Posterior cingulate gyrus (tissue), 11 donors: ENCODE measurements around the gene ERFL.

Experiments used
- DNase-seq, 10 donors: peaks; one replicate each; pipeline versions ENCODE4 v3.0.0 to v3.0.0-alpha.2; 2020 to 2021; ENCODE audit warnings: mixed read lengths in 3 of 10
- intact Hi-C: fragments of 100-400 bp; cut with DNase I; formaldehyde crosslinking; loops from one replicate; pipeline ENCODE4 v1.15.1; 2023

The ERFL gene

DNA sequence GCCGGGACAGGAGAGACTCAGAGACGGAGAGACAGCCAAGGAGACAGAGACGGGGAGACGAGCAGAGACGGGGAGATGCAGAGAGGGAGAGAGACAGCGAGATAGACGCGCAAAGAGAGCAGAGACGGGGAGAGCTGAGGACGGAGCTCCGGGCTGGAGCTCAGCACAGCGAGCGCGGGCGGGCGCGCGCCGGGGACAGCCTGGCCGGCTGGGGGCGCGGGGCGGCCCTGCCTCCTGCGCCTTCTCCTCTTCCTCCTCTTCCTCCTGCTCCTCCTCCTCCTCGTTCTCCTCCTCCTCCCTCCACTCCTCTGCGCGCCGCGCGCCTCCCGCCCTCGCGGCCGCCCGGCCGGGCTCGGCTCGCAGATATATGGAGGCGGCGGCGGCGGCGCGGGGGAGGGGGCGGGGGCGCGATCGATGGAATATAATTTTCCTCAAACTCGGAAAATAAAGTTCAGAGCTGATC is at the start of gene ERFL:
TSS of gene ERFL (minus strand) at position 229 of the 463 bp plus-strand sequence. CDS start 15,530 bp downstream, outside the sequence.
- DNase-seq = peak in 1 of 10 donors; percentile 44
- intact Hi-C loops = no loop called here

DNA sequence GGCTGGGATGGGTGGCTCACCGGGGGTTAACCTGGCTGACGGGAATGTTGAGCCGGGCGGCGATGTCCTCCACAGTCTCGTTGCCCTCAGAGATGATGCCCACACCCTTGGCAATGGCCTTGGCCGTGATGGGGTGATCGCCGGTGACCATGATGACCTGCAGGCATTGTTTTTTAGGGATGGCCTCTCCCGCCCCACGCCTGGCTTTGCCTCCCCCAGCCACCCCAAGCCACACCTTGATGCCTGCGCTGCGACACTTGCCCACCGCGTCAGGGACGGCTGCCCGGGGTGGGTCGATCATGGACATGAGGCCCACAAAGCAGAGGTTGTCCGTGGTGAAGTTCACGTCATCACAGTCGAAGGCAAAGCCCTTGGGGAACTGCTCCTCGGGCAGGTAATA is 49.7 kb upstream of the ERFL start:
- peak in 2 of 10 donors; percentile 73 to 77 for DNase-seq
- intact Hi-C loops = no loop called here

DNA sequence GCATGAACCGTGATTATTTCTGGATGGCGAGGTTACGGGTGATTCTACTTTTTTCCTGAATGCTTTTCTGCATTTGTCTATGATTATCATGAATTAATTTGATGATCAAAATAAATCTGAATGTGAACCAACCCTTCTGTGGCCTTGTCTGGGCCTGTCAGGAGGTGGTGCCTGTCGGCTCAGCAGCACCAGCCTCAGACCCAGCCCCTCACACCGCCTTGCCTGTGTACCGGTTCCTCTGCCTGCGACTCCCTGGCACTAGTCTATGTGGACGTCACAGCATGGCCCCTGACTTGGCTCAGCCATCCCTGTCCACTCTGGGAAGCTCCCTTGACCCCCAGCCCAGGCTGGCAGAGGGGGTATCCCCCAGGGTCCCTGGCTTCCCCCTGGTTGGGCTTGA is 46.4 kb upstream of the ERFL start:
- intact Hi-C loops = no loop called here
- peak in 1 of 10 donors; percentile 72 for DNase-seq

DNA sequence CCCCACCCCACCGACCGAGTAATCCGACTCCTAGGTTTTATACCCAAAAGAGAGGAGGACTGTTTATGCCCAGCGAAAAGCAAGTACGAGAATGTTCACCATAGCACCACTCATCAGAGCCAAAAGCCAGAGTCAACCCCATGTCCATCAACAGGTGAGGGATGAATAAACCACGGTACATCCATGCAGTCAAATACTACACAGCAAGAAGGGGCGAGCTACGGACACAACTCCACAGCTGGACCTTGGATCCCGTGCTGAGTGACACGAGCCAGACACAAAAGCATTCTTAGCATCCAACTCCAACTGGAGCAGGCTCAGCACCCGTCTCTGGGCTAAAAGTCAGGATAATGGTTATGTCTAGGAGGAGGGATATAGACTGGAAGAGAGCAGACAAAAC is 43.1 kb upstream of the ERFL start:
- intact Hi-C loops = no loop called here
- peak in 1 of 10 donors; percentile 55 for DNase-seq

DNA sequence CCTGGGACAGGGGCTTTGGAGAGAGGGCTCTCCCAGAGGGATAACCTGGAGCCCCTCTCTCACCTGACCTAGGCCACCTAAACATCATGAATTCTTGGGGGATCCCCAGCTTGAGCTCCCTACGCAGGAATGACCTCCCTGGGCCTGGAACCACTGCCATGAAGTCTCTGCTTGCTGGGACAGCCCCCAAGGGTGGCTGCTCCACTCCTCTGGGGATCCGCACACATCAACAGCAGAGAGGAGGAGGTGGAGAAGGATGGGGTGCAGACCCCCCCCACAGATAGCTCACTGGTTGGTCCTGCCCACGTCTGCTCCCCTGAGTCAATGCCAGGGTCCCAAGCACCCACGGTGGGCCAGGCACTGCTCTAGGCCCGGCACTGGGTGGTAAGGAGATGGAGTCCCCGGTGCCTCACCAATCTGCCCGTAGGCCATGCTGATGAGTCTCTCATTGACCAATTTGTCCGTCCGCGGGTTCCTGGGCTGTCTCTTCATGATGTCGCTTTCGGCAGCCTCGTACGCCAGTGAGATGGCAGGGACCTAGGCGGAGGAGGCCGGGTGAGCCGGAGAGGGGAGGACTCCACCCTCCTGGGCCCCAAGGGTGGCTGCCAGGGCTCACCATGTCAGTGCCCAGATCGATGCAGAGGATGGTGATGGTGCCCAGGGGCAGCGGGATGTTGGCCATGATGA is 41.7 kb upstream of the ERFL start:
- intact Hi-C loops = no loop called here
- DNase-seq = peak in 1 of 10 donors; percentile 62

DNA sequence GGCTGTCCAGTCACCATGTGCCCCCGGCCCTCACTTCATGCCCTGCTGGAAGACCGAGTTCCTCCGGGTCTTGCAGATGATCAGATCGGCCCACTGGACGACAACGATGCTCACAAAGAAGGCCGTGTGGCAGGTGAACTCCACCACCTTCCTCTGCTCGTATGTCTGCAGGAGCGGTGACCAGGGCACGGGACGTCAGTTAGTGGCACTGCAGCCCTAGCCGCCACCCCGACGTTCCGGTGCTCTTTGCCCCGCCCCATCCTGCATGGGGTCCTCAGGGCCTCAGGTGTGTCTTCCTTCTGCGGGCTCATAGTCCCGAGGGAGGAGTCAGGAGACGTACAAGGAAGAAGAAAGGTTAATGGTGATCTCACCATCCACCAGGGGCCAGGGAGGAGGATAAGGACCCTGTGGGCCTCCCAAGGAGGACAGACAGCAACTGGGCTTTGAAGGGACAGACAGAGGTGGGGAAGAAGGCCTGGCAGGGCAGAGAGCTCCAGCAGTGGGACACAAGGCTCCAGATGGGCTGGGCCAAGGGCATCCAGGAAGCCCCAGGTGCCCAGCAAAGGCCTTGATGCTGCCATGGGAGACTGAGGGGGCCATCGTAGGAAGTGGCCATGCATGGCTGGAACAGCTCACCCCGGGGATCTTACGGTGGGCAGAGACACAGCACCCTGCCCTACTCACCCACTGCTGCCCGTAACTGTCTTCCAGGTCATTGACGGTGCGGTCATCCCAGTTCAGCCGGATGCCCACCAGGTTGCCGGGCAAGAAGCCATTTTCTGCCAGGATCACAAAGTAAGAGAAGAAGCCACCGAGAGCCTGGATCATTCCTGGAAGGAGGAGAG is 40.7 kb upstream of the ERFL start:
- DNase-seq = peak in 1 of 10 donors; percentile 75
- intact Hi-C loops = no loop called here

DNA sequence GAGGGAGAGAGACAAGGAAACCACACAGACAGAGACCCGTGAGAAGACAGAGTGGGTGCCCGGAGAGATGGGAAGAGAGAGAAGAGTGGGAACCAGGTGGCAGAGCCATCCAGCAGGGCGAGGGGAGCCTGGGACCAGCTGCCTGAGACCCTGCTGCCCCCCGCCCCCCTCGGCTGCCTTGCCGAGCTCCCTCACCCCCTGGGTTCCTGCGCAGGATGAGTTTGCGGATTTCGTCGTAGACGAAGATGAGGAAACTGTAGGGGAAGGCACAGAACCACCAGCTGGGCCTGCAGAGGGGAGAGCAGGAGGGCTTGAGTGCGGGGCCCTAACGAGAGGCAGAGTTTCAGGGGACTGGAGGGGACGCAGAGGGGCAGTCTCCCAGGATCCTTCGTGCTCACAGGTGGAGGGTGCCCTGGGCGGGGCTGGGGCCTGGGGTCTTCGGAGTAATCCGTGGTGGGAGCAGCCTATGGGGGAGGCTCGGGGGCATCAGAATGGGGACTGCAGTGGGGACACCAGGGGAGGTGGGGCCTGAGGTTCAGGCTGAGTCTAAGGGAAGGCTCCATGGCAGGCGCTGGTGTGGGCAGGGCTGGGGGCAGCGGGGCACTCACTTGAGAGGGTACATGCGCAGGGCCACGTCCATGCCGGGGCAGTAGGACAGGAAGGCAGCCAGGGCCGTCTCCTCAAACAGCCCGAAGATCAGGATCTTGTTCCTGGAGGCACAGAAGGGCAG is 39.0 kb upstream of the ERFL start:
- peak in 1 of 10 donors; percentile 58 for DNase-seq
- intact Hi-C loops = no loop called here

DNA sequence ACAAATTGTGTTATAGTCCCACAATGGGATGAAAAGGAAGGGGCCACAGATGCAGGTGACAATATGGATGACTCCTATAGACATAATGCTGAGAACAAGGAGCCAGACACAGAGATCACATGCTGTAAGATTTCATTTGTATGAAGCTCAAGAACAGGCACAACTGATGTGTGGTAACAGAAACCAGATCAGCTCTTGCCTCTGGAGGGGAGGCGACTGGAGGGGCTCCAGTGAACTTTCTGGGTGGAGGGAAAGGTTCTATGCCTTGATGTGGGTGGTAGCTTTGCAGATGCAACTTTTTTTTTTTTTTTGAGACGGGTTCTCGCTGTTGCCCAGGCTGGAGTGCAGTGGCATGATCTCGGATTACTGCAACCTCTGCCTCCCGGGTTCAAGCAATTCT is 36.9 kb upstream of the ERFL start:
- intact Hi-C loops = no loop called here
- DNase-seq = no peak

DNA sequence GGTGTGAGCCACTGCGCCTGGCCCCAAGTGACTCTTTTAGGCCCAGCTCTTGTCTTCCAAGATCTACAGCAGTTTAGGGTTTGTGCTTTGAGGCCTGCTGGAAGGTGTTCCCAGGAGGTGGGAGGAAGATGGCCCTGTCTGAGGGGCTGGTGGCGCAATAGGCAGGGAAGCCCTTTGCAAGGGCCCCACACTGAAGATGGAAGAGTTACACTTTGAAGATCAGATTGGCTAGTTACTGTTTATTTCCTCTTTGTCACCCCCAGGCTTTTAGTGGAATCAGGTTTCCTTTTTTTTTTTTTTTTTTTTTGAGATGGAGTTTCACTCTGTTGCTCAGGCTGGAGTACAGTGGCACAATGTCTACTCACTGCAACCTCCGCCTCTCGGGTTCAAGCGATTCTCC is 32.7 kb upstream of the ERFL start:
- intact Hi-C loops = no loop called here
- no peak for DNase-seq

DNA sequence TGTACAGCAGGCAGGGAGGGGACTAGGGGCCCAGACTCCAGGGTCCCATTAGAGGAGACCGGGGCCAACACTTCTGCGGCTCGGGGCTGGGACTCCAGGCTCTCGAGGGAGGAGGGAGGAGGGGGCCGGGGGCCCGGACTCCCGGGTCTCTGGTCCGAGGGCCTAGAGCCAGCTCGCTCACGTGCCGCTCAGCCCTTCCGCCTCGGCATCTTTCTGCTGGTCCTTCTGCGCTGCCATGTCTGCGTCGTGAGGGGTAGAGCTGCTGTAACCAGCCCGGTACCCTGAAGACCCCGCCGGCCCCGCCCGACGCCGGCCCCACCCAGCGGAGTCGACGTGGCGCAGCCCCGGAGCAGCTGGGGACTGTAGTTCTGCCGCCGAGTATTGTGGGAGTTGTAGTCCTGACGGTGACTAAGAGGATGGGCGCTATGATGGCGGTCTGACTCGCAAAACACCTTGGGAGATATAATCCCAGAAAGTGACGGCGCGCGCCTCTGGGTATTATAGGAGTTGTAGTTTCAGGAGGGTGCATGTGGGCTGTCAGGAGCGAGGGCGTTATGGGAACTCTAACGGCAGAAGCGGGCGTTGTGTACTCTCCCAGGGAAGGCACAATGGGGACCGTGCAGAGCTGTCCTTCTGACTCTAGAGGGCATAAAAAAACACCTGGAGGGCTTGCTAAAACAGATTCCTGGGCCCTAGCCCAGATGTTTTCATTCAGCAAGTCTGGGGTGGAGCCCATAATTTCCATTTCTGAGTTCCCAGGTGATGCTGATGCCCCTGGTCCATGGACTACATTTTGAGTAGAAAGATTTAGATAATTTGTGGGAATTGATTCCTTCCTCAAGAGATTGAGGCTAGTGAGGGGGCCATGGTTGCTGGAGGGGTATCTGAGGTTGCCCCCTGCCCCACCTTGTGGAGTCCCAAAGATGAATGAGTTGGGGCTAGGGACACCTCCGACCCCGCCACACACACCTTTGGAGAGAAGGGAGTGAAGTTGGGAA is 31.1 kb upstream of the ERFL start, which contains the start of gene RABAC1:
TSS of gene RABAC1 (minus strand) at position 266 of the 998 bp plus-strand sequence. CDS start at position 237, 29 bp downstream.
- intact Hi-C loops = loop anchor here (2.0 kb wide), 1 partner anchor 101 kb away; no protein-coding TSS in a partner anchor
- DNase-seq = peak; percentile 89 to 99 (median 93)

DNA sequence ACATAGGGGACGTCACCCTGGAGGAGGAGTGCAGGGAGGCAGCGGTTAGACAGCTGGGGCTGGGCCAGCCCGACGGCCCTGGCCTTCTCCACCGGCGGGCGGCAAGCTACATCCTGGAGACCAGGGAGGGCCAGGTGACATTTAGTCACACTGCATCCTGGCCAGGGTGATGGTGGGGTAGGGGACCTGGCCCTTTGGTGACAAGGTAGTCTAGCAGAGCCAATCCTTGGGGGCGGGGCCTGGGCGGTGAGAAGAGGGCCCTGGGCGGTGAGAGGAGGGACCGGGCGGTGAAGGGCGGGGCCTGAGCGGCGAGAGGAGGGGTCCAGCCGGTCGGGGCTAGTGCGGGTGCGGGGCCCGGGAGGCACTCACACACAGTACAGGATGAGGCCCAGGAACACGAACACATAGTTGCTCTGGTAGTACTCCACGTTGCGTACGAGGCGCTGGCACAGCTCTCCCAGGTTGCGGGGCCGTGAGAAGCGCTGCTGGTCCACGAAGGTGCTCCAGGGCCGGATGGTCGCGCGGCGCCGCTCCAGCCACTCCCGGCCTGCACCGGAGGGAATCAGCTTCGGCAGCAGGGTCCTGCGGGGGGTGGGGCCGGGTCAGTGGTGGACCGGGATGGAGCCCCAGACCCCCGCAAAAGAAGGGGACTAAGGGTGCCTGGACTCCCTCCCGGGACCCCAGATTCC is 30.3 kb upstream of the ERFL start:
- intact Hi-C loops = loop anchor here (2.0 kb wide), 1 partner anchor 100 kb away; no protein-coding TSS in a partner anchor

DNA sequence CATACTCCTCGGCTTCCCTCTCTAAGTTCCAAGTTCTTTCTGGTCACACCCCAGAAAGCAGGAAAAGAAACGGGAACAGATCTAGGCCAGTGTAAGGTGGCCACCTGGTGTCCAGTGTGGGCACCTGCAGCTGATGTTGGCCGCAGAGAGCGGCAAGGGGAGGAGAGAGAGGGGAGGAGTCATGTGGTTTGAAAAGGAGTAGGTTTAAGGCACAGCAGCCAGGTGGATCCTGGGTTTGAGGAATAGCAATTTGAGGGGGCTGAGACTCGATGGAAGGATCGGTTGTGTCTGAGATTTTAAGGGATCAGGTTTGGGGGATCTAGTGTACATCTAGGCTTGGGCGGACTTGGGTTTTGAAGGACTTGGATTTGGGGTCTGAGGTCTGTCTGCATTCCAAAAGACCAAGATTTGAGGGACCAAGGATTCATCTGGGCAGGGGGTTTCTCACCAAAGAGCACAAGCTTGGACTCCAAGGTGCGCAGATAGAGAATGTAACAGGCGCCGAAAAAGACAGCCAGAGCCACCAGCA is 29.7 kb upstream of the ERFL start:
- peak in 8 of 10 donors; percentile 32 to 93 (median 53) for DNase-seq
- intact Hi-C loops = loop anchor here (2.0 kb wide), 1 partner anchor 99 kb away; no protein-coding TSS in a partner anchor

More for the DNA sequence above, 30.3 kb upstream of the ERFL start:
- peak; percentile 28 to 95 (median 64) for DNase-seq

DNA sequence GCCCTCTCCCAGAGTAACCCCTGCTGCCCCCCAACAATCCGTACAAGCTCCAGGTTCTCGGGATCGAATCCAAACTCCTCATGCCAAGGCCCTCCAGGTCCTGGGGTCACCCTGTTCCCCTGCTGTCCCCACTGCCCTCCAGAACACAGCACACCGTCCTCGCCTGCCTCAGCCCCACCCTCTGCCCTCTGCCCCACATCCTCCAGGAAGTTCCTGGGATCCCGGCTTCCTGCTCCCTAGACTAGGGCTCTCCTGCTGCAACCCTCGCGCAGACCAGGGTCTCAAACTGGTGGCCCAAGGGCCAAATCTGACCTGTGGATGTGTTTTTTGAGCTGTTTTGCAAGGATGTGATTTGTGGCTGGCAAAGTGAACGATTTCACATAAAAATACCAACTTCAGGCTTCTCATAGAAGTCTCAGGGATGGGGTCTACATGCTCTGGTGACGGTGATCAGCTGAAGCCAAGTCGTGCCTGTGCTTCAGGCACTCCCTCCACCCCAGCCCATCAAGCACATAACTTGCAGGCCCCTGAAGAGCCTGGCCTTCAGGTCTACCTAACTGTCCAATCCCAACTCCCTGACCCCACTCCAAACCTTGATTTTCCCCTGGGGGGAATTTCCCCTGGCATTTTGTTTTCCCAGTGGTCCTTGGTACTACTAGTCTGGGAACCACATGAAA is 29.1 kb upstream of the ERFL start:
- intact Hi-C loops = no loop called here
- no peak for DNase-seq

DNA sequence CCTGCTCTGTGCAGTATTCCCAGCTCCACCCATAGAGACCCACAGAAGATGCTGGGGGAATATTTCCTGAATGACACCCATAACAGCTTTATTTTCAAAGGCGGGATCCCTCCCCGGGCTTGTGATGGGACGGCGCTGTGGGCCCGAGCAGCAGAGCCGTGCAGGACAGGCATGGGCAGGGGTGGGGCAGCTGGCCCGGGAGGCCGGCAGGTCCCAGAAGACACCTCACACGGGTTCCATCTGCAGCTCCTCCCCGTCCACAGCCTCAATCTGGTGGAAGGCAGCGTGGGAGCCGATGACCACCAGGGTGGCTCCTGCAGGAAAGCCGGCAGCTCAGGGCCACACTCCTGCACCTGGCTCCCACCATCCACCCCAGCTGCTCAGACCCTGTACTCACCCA is 28.4 kb upstream of the ERFL start:
- DNase-seq = no peak
- intact Hi-C loops = no loop called here

DNA sequence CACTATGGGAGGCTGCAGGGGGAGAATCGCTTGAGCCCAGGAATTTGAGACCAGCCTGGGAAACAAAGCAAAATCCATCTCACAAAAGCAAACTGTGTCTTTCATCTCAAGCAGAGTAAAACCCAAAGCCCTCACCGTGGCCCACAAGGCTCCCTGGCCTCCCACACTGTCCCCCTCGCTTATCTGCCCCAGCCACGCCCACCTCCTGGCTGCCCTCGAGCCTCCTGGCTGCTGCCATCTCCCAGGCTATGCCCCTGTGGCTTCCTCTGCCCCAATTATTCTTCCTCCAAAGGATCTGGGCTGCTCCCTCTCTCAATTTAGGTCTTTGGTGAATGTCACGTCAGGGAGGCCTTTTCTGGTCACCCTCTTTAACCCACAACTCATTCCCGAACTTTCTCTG is 27.3 kb upstream of the ERFL start:
- intact Hi-C loops = no loop called here

DNA sequence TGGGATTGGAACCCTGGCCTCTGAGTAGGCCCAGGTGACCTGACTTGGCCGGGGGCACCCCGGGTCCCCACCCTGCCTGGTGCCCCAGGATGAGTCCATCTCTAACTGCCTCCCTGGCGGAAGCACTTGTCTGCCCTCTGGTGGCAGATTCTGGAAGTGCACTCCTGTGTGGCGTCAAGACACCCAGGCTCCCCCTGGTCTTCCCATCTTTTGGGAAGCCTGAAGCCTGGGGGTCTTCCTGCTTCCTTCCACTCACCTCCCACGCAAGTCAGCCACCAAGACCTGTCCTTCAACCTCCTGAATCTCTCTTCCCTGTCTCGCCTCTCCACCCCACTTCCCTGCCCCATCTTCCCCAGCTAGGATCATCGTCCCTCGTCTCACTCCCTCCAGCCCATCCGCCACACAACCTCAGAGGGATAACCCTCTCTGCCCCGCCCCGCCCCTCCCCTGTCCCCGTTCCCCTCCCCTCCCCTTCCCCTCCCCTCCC is 23.5 kb upstream of the ERFL start:
- DNase-seq = peak; percentile 60 to 96 (median 86)
- intact Hi-C loops = loop anchor here (1.0 kb wide), 1 partner anchor 78 kb away; no protein-coding TSS in a partner anchor

More for the DNA sequence above, 27.3 kb upstream of the ERFL start:
- no peak for DNase-seq

DNA sequence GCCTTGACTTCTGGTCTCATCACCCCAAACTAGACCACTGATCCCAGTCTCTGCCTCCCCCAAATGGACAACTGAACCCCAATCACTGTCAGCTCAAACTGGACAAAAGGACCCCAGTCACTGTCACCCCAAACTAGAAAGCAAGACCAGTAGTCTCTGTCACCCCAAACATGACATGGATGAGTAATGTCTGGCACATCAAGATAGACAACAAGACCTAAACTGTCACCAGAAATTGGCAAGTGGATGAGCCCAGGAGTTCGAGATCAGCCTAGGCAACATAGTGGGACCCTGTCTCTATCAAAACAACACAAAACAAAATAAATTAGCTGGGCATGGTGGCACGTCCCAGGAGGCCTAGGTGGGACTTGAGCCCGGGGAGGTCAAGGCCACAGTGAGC is 18.8 kb upstream of the ERFL start:
- intact Hi-C loops = no loop called here
- no peak for DNase-seq
